GM12878 (cell line): Measurements from ENCODE around the gene FRMD3. TPM values are rescaled to one million over a fixed set of nuclear protein-coding genes. Genes with fewer than 3 reads are reported as not detected.

Source experiments
- ATAC-seq: fragments of 200-7000 bp; cut with Tn5 transposase; 3 replicates; pipeline ENCODE4 v1.9.1; 2020; ENCODE audit warnings: mild to moderate bottlenecking, moderate library complexity
- BruUV-seq: library from RNA; stranded (reverse); fragments of 400-500 nt; replicated peaks from 2 replicates; lab custom pipeline; 2021; lab: Mats Ljungman, UMichigan
- CTCF ChIA-PET: fragments of 300-600 bp; sonication (Branson Sonifier 250); formaldehyde crosslinking; extraction: SDS; loops from one replicate; lab custom pipeline; 2021; ENCODE audit warnings: inconsistent platforms; lab: Yijun Ruan, JAX
- POLR2A ChIA-PET: fragments of 350-600 bp; formaldehyde crosslinking; extraction: SDS; loops from one replicate; lab custom pipeline; 2021; ENCODE audit warnings: inconsistent platforms; lab: Charles Lee
- RAD21 ChIA-PET: fragments of 300-600 bp; sonication (Branson Sonifier 250); formaldehyde crosslinking; loops from one replicate; lab custom pipeline; 2023; ENCODE audit warnings: antibody characterized with exemption; ENCODE audit not compliant: unreplicated experiment; lab: Charles Lee
- SMC1A ChIA-PET: fragments of 300-600 bp; sonication (Branson Sonifier 250); formaldehyde crosslinking; loops from one replicate; lab custom pipeline; 2023; ENCODE audit not compliant: unreplicated experiment, uncharacterized antibody; lab: Charles Lee
- DNase-seq: peaks from one replicate; pipeline ENCODE4 v3.0.0-alpha.2; 2011; ENCODE audit warnings: low read depth, low spot score
- FAIRE-seq: peaks from 3 replicates; lab custom pipeline; 2011; peaks lifted over from hg19 to GRCh38; lab: Jason Lieb, UNC
- H2AFZ ChIP-seq: 2 replicates; pipeline ENCODE4 v1.6.0; 2011; ENCODE audit warnings: low read depth, low read length, control low read depth; ENCODE audit not compliant: control insufficient read depth
- H3K27ac ChIP-seq: 2 replicates; pipeline ENCODE4 v1.5.1; 2011; ENCODE audit warnings: control low read depth; ENCODE audit not compliant: control insufficient read depth, insufficient read depth
- H3K27me3 ChIP-seq, 2 experiments: replicated peaks in 1 of 2; 2 replicates each; pipeline versions ENCODE4 v1.6.0 to v1.6.1; 2011; ENCODE audit warnings: low read length in 1 of 2; ENCODE audit not compliant: control insufficient read depth in 2 of 2, insufficient read depth in 2 of 2
- H3K36me3 ChIP-seq, 2 experiments: 2 replicates each; pipeline ENCODE4 v1.5.1; 2011; ENCODE audit warnings: low read length in 1 of 2; ENCODE audit not compliant: control insufficient read depth in 2 of 2, insufficient read depth in 2 of 2
- H3K4me1 ChIP-seq: 2 replicates; pipeline ENCODE4 v1.6.1; 2011; ENCODE audit warnings: mild to moderate bottlenecking, low read length, moderate library complexity, mixed read lengths; ENCODE audit not compliant: control insufficient read depth, insufficient read depth
- H3K4me2 ChIP-seq: 2 replicates; pipeline ENCODE4 v1.6.0; 2011; ENCODE audit warnings: control low read depth; ENCODE audit not compliant: control insufficient read depth, insufficient read depth
- H3K4me3 ChIP-seq: fragments of 200-600 bp; sonication (generic); 2 replicates; pipeline ENCODE4 v1.5.1; 2016
- H3K79me2 ChIP-seq: 2 replicates; pipeline ENCODE4 v1.6.0; 2011; ENCODE audit warnings: low read length; ENCODE audit not compliant: control insufficient read depth, insufficient read depth
- H3K9ac ChIP-seq: 2 replicates; pipeline ENCODE4 v1.8.0; 2011; ENCODE audit warnings: low read length, control low read depth, mixed read lengths; ENCODE audit not compliant: control insufficient read depth, insufficient read depth
- H3K9me3 ChIP-seq: replicated peaks from 3 replicates; pipeline ENCODE4 v1.5.1; 2011; ENCODE audit warnings: mild to moderate bottlenecking, low read length; ENCODE audit not compliant: control insufficient read depth, insufficient read depth
- H4K20me1 ChIP-seq: 2 replicates; pipeline ENCODE4 v1.6.0; 2011; ENCODE audit not compliant: control insufficient read depth, insufficient read depth
- CTCF ChIP-seq, 3 experiments: IDR thresholded peaks in 2 of 3; conservative IDR thresholded peaks in 1 of 3; 2 replicates each; pipeline ENCODE4 v1.5.1; 2011; ENCODE audit warnings: low read depth in 3 of 3, low read length in 3 of 3, mild to moderate bottlenecking in 3 of 3, control low read depth in 2 of 3, moderate library complexity in 2 of 3, inconsistent platforms in 1 of 3, mixed read lengths in 1 of 3; ENCODE audit not compliant: control insufficient read depth in 2 of 3, insufficient read depth in 1 of 3; ENCODE audit errors: extremely low read depth in 1 of 3
- IRF4 ChIP-seq: IDR thresholded peaks from 2 replicates; pipeline ENCODE4 v1.6.1; 2011; ENCODE audit warnings: low read depth, low read length
- KDM1A ChIP-seq: fragments of 200-600 bp; sonication (generic); IDR thresholded peaks from 2 replicates; pipeline ENCODE4 v1.6.1; 2016; ENCODE audit warnings: borderline replicate concordance
- RAD21 ChIP-seq: IDR thresholded peaks from 2 replicates; pipeline ENCODE4 v1.6.1; 2011; ENCODE audit warnings: mild to moderate bottlenecking, low read depth, low read length, moderate library complexity; ENCODE audit not compliant: insufficient read depth
- SIX5 ChIP-seq: IDR thresholded peaks from 2 replicates; pipeline ENCODE4 v1.6.1; 2011; ENCODE audit warnings: mild to moderate bottlenecking, low read depth, low read length, moderate library complexity; ENCODE audit not compliant: severe bottlenecking
- SMC3 ChIP-seq: IDR thresholded peaks from 2 replicates; pipeline ENCODE4 v1.6.1; 2011; ENCODE audit warnings: low read length, improper control_type of control experiment, borderline replicate concordance
- SPI1 ChIP-seq: IDR thresholded peaks from 2 replicates; pipeline ENCODE4 v1.6.1; 2011; ENCODE audit warnings: low read depth, mild to moderate bottlenecking, low read length, moderate library complexity, borderline replicate concordance; ENCODE audit not compliant: insufficient read depth
- TAF1 ChIP-seq: IDR thresholded peaks from 2 replicates; pipeline ENCODE4 v1.6.1; 2011; ENCODE audit warnings: mild to moderate bottlenecking, low read depth, low read length, borderline replicate concordance
- YY1 ChIP-seq: IDR thresholded peaks from 2 replicates; pipeline ENCODE4 v1.6.1; 2011; ENCODE audit warnings: low read depth, mild to moderate bottlenecking, low read length
- ZSCAN29 ChIP-seq: fragments of 450-650 bp; IDR thresholded peaks from 2 replicates; pipeline ENCODE4 v1.6.1; 2017; ENCODE audit warnings: mild to moderate bottlenecking, moderate library complexity
- WGBS: methylation state at CpG from one replicate; pipeline ENCODE4 v1.1.6; 2016; ENCODE audit warnings: low lambda C conversion rate; ENCODE audit not compliant: insufficient replicate concordance, insufficient coverage; ENCODE audit errors: missing lambda C conversion rate; 5-methylcytosine and 5-hydroxymethylcytosine counted together
- in situ Hi-C: fragments of 300-500 bp; cut with MboI; formaldehyde crosslinking; loops from 9 replicates; pipeline ENCODE4 v1.14.3; 2018; ENCODE audit warnings: mixed read lengths
- intact Hi-C: fragments of 100-400 bp; cut with micrococcal nuclease; formaldehyde crosslinking; loops from one replicate; pipeline ENCODE4 v1.14.2; 2022; ENCODE audit not compliant: unreplicated experiment
- polyA plus RNA-seq, 11 experiments: library from polyadenylated mRNA; depleted of rRNA in 4 of 11; unstranded in 6 of 11; stranded (reverse) in 5 of 11; fragments of >200 nt; fragmentation: Nextera tagmentation in 4 of 11; fragmentation: Illumina TruSeq in 1 of 11; extraction: Ambion mirVana in 4 of 11; extraction: Trizol in 1 of 11; gene quantifications; 1 replicate in 1 of 11; 2 replicates in 10 of 11; pipeline versions ENCODE4 v1.2.1 to v1.2.3, GENCODE V29; 2011 to 2016; ENCODE audit warnings: inconsistent platforms in 2 of 11, missing spikeins in 2 of 11, low read depth in 1 of 11
- total RNA-seq, 4 experiments: library from RNA; depleted of rRNA in 3 of 4; stranded (reverse); fragments of >200 nt in 3 of 4; fragmentation: Illumina TruSeq in 1 of 4; extraction: Trizol in 1 of 4; gene quantifications; 2 replicates each; pipeline versions ENCODE4 v1.2.1 to v1.2.3, GENCODE V29; 2013 to 2021

FRMD3 gene
- total and polyA plus RNA-seq, 10 of the 15 experiments (the other 5 are each of a cell fraction or from before 2014, with no cell fraction given): 0.04 to 0.68 (median 0.21) TPM; not detected in 1

GRCh38 chr9:83334320-83334719, 203.9 kb downstream of the FRMD3 start:
- in situ Hi-C loops (loop anchor here (5.0 to 10.0 kb wide), 3 partner anchors 60 to 583 kb away; no protein-coding TSS in a partner anchor), intact Hi-C loops (loop anchor here (1.0 kb wide), 2 partner anchors 210 to 263 kb away; no protein-coding TSS in a partner anchor)
- Histone ChIP-seq H3K36me3 (no peaks in the 10 kb centered on the region), H4K20me1 (no peaks in the 10 kb centered on the region), H3K9me3 (no peaks in the 10 kb centered on the region), H3K79me2 (no peaks in the 10 kb centered on the region), H3K9ac (no peak overlapping the region), H3K4me1 (no peaks in the 10 kb centered on the region)
- no TSS peak for BruUV-seq
- ChIA-PET SMC1A (interaction anchor here (0.6 to 6.3 kb wide), 32 partner anchors 9 to 577 kb away, joined by 3 to 198 read pairs (median 4); no protein-coding TSS in a partner anchor), POLR2A (interaction anchor here (1.0 to 1.9 kb wide), 3 partner anchors 208 to 259 kb away, joined by 3 to 6 read pairs (median 3); no protein-coding TSS in a partner anchor)
- TF ChIP-seq YY1 (0 out of 2 replicates have a peak, but pooled peaks have one; percentile 59), CTCF (IDR thresholded peaks at IDR 0.05 in 2 of 3, conservative IDR thresholded peaks at IDR 0.05 in 1 of 3; ENCODE audit: control insufficient read depth in 2 of 3, extremely low read depth in 1 of 3, insufficient read depth in 1 of 3, low read depth in 3 of 3, low read length in 3 of 3) (peak; percentile 86 to 87 (median 86)), TAF1 (no peak), SMC3 (peak; percentile 84; the same call in 1 of the 2 replicates), ZSCAN29 (no peak), IRF4 (0 out of 2 replicates have a peak, but pooled peaks have one; percentile 30), RAD21 (peak; percentile 95), KDM1A (no peak), SIX5 (no peak), SPI1 (no peak)
- TF ChIP-seq, all 136 proteins: peak for 5
- Histone ChIP-seq H3K27me3 (no peaks in the 10 kb centered on the region), H3K4me3 (no peak overlapping the region), H3K4me2 (no peak overlapping the region), H3K27ac (no peak overlapping the region), H2AFZ (no peak overlapping the region)
- CTCF ChIA-PET: interaction anchor here (0.5 to 12.1 kb wide), 54 partner anchors 10 to 930 kb away, joined by 3 to 401 read pairs (median 5); partner anchors contain the start of genes FRMD3, IDNK and UBQLN1
- FAIRE-seq (peak; percentile 86), DNase-seq (peak; percentile 11), ATAC-seq (peak; percentile 96)
- RAD21 ChIA-PET: interaction anchor here (0.7 to 5.2 kb wide), 20 partner anchors 9 to 578 kb away, joined by 3 to 211 read pairs (median 6); partner anchors contain the start of gene FRMD3
- 13% methylated on average over 4 of the region's 4 CpGs for WGBS
